ENCODE measurements around the gene LYRM4.

Gene LYRM4

DNA sequence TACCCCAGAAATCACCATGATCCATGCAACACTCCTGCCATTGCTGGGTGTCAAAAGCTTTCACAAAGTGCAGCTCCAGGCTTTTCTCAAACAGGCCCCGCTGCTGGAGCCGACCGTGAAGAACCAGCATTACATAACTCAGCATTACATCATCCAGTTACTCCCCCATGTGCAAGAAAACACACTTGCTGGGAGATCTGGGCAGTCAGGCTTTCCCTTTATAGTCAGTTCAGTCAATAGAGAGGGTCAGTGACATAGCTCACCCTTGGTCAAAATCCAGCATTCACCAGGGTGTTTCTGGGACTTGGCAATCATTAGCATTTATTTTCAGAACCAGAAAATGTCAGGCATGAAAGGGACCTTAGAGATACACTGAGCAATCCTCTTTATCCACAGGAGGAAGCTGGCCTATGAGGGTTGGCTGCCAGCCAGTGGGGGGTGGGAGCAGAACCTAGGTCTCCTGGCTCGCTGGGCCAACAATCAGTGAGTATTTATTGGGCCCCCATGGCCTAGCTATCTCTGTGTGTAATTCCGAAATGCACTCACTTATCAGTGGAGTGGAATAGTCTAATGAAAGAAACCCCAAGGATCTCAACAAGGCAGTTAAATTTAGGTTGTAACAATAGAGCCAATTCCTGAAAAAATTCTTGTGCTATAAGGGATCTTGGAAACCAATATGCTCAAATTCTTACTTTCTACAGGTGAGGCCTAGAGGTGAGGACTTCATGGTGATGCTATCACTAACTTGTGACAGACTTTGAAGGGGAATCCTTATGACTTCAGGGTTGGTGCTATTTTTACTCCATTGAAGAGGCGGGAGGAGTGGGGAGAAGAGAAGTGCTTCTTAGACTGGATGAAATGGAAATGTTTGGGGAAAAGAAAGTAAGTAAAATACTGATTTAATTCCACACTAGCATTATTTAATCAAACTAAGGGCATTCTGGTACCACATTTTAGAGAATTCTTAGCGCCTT lies 54.6 kb downstream of the LYRM4 start:
- DNase-seq (ENCODE audit: low read depth in 2 of 2): no peak

DNA sequence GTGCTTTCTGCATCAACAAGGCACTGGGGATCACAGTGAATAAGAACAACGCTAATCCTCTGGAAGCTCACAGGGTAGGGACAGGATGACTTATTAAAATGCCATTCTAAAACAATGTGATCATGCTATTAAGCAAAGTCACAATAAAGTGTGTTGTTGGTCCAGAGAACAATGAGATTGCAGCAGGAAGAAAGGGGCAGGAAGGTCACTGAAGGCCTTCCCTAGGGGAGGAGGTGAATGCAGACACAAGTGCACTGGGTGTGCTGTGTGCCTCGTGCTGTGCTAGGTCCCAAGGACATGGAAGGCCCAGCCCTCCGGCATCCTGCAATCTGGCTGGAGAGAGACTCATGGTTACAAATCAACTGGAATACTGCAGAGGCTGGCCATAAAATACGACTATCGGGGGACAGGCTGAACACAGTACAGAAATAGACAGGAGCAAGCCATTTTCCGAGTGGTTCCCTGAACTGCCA lies 55.7 kb downstream of the LYRM4 start:
- no peak for DNase-seq (ENCODE audit: low read depth in 2 of 2)

DNA sequence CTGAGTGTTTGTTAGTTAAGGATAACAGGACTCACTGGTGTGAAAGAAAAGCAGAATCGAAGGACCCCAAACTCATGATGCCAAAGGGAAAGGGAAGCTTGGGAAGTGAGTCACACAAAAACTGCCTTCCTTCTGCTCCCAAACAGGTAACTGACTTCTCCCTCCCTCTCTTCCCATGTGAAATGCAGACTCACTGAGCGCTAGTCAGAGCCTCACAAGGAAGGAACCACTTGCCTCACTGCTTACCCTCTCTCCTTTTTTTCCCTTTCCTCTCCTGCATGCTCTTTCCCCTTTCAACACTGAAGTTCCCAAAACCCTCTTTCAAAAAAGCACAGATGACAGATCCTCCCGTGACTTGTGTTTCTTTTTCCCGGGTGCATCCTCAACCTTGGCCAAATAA lies 56.4 kb downstream of the LYRM4 start:
- DNase-seq (ENCODE audit: low read depth in 2 of 2): no peak

DNA sequence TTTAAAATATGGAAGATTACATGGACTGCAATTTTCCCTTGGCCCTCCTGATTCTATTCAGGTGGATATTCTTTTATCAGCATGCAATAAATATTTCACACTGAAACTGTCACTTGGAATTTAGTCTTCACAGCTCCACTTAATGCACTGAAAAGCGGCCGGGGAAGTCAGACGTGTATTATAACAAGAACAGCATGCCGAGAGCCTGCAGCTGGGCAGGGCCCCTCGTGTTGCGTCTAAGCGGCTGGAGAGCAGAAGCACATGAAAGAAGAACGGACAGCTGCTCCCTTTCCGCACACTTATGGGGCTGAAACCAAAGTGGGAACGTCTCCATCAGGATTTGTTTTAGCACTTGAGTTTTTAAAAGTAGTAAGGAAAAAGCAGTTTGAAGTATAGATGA lies 57.2 kb downstream of the LYRM4 start:
- no peak for DNase-seq (ENCODE audit: low read depth in 2 of 2)

DNA sequence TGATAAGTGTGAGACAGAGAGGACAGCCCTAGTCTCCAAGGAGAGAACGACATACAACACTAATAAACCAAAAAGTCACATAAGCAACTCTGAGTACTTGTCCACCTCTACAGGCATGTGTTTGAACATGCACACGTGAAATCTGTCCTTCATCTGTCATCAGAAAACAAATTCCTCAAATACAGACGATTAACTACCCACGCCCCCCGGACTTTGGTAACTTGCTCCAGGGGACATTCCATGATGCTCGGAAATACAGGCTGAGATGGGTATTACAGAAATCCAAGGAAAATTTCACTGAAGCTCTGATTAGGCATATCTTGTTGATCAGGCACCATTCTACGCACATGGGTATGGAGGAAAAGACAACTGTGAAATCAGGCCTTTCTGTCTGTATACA lies 57.8 kb downstream of the LYRM4 start:
- no peak for DNase-seq (ENCODE audit: low read depth in 2 of 2)

DNA sequence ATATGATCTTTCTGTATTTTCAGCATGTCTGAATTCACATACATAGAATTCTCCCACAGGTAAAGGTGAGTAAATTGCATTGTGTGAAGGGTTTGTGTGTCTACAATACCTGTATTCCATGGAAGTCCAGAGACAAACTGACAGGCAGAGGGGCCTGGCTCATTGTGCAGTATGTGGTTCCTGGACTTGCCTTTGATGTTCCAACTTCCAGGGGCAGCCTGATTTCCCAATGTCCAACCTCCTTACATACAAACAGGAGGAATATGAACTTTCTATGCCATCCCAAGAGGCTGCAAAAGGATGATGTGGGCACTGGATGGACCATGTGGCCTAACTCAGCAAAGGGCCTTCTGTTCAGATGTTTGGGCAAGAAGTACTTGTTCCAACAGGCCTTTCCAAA lies 58.5 kb downstream of the LYRM4 start:
- no peak for DNase-seq (ENCODE audit: low read depth in 2 of 2)

DNA sequence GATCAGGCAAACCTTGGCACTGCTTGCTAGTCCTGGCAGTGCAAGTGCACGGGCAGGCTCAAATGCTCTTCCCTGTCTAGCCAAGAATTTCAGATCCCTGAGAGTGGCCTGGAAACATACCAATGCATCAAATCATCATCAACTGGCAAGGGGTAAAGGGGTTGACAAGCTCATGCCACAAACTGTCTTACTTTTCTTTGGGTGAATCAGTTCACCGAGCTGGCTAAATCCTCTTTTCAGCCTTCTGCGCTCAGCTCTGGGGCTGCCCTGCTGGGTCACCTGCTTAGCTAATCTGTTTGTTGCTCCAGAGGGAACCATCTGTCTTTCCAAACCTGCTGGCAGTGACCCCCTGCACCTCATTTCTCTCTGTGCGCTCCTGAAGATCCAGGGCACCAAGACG lies 59.5 kb downstream of the LYRM4 start:
- DNase-seq (ENCODE audit: low read depth in 2 of 2): no peak

DNA sequence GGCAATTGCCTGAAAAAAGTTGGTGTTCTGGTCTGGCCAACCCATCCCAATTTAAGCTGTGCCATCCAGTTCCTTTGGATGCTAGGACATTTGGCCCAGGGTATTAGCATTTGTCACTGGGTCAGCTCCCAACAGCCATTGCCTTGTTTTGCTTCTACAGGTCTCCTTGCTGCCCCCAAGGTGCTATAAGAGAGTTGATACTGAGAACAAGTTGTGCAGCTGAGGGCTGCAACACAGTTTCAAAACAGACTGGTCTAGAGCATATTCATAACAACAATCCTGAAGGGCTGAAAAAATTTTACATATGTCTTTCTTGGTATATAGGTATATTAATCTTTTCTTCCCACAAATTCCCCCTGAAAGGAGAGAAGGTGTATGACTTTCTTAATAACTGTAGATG lies 61.0 kb downstream of the LYRM4 start:
- no peak for DNase-seq (ENCODE audit: low read depth in 2 of 2)

DNA sequence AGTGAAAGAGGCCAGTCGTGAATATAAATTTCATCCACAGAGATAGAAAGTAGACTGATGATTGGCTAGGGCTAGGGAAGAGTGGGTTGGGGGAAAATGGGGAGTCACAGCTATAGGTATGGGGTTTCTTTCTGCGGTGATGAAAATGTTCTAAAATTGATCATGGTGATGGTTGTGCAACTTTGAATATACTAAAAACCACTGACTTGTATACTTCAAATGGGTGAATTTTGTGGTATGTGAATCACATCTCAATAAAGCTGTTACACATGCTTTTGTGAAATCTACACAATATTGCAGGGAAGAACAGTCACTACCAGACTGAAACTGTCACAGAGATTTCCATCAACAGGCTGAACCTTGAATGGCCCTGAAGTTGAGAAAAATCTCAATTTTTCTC lies 61.5 kb downstream of the LYRM4 start:
- DNase-seq (ENCODE audit: low read depth in 2 of 2): no peak

DNA sequence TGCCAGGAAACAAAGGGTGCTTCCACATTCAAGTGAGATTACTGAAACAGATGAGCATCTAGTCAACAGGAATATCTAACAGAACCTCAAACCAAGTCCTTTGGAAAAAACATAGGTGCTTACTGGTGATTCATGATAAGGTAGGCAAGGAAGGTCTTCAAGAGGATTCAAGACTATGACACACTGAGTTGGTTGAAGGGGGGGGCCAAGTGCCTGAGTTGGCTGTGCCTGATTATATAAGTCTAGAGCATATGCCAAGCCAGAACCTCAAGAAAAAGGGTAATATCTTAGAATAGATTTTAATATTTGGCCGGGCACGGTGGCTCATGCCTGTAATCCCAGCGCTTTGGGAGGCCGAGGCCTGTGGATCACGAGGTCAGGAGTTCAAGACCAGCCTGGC lies 63.7 kb downstream of the LYRM4 start:
- no peak for DNase-seq (ENCODE audit: low read depth in 2 of 2)

DNA sequence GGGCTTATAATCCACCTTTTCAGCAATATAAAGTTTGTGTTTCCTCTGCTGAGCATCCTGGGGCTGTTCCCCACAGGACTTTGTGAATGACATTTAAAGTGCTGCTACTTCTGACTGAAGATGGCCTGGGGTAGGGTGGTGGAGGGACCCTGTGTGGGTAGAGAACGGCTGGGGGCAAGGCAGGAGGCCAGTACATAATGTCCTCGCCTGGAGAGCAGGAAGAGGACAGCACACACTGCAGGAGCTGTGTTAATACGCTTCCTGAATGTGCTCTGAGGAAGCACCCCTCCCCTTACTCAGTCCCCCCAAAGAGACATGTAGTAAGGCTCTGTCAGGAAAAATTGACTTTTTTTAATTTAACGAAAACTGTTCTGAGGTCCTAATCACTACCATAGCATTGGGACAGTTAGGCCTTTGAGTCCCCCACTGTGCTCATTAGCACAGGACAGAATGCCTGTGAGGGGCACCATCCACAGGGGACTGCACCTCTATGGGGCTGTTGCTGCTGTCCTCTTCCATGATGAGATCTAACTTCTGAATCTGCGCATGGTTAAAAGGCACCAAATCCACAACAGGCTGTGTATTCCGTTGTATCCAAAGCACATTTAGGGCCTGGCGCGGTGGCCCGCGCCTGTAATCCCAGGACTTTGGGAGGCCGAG lies 68.5 kb downstream of the LYRM4 start:
- DNase-seq (ENCODE audit: low read depth in 2 of 2): no peak

DNA sequence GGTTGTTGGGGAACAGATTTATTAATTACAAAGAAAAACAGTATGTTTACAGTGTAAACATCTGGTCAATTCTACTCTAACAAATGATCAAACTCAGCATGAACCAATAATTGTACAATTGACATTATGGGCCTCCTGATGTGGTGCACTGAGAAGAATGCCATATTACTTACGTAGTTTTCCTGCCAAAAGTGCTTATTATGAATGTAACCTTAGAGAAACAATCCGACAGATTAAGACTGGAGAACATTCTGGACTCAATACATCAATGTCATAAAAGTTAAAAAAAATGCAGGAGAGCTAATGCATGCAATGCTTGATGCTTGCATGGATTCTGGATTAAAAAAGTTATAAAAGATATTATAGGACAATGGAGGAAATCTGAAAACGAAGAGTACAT lies 69.0 kb downstream of the LYRM4 start:
- DNase-seq (ENCODE audit: low read depth in 2 of 2): no peak

DNA sequence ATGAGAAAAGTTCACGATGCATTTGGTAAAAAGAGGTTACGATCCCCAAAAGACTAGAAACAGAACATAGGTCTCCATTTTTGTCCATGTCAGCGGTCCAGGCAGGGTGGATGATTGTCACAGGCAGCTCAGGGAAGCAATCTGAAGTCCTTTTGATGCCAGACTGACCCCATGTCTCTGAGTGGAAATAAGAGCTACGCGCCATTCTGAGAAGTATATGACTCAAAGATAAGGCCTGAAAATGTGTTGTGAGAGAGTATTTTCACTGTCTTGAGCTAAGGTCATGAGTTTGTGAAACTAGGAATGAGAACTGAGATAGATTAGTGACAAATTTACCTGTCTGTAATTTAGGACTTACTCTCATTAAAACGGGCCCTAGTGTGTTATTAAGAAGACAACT lies 69.5 kb downstream of the LYRM4 start:
- no peak for DNase-seq (ENCODE audit: low read depth in 2 of 2)

DNA sequence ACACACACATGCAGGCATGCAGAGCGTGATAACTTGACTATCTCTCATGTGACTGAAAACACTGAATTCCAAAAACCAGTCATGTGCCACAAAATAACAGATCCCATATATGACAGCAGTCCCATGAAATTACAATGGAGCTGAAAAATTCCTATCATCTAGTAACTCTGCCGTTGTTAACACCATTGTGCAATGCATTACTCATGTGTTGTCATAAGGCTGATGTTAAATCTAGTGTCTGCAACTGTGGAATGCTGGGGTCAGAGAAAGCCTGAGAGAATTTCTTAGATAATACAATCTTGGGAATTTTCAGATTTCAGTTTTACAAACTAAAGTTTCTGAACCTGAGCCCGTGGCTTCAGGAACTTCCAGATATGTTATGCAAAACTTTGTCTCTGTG lies 70.2 kb downstream of the LYRM4 start:
- DNase-seq (ENCODE audit: low read depth in 2 of 2): no peak

DNA sequence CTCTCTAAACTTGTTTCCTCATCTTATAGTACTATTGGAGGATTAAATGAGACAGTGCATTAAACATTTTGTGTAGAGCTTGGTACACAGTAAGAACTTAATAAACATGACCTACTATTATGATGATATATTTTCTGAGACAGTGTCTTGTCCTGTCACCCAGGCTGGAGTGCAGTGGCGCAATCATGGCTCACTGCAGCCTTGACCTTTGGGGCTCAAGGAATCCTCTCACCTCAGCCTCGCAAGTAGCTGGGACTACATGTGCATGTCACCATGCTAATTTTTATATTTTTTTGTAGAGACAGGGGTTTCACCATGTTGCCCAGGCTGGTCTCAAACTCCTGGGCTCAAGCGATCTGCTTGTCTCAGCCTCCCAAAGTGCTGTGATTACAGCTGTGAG lies 72.1 kb downstream of the LYRM4 start:
- DNase-seq (ENCODE audit: low read depth in 2 of 2): no peak

DNA sequence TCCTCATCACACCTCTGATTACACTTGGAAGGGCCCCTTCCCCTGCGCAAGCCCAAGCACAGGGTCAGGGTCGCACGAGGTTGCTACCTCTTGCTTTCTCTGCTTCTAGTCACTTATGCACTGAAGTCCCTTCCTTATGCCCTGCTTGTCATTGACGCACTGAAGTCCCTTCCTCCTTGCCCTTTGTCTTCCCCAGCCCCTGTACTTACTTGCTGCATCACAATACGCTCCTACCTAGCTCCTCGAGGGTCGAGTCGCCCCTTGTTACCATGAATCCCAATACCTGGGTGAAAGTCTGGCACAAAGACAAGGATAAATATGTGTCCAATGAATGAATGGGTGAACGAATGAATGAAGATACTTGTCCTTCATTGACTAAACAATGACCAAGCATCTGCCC lies 75.9 kb downstream of the LYRM4 start:
- no peak for DNase-seq (ENCODE audit: low read depth in 2 of 2)

DNA sequence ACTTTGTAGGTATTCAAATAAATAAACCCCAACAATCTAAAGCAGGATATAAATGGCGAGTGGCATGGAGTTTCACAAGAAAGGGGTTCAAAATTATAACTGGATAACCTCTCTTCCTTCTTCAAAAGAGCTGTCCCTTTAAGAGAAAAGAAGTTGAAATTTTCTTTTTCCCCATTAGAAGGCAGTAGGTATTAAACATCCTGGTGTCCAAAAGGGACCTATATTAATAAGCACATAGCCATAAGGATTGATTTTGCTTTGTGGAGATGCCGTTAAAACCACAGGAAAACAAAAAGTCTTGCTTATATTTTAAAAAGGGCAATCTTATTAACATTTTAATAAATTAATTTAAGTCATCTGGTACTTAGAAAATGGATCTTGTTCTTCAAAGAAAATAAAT lies 76.5 kb downstream of the LYRM4 start:
- DNase-seq (ENCODE audit: low read depth in 2 of 2): no peak

DNA sequence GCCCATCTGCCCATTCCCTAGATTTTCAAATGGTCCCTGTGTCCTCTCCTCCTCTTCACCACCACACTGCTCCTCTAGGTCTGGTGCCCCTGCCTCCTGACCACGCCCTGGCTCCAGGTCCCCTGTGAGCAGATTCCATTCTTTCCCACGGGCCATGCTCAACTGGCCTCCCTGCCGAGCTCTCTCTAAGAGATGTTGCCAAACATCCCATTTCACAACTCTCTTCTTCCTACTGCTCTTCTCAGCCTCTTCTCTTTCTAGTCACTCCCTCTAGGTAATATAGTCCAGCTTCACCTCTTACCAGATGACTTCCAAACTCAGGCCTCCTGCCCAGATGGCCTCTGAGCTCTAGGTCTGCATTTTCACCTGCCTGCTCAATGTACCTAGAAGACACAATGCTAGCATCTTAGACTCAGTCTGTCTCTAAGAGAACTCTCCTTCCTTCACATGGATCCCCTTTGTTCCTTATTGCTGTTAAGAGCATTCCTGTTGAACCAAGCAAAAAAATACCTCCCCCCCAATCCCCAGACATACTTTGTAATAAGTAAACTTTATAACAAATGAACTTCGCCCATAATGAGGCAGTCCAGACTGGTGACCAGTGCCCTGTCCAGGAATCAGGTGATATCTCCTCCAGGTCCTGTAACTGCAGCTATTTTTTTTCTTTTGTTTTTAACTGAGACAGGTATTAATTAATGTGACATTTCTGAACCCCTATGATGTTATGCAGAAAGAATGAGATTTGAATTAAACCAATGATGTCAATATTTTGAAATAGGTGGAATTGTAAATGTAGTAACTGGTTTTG lies 79.0 kb downstream of the LYRM4 start:
- DNase-seq (ENCODE audit: low read depth in 2 of 2): no peak

DNA sequence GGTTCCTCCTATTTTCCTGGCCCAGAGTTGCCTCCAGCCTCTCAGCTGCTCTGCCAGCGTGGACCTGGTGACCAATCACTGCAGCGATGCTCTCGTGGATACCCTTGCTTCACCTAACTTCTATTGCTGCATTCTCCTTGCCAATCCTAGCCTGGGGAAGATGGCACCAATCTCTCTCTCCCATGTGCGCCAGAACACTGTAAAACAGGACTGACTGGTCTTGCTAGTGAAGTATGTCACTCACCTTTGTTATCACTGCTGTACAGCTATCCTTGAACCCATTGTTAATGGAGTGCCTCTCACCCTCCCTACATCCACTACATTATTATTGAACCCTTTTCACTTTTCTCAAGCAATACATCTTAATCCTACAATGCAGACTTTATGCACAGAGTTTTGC lies 80.1 kb downstream of the LYRM4 start:
- DNase-seq (ENCODE audit: low read depth in 2 of 2): no peak

DNA sequence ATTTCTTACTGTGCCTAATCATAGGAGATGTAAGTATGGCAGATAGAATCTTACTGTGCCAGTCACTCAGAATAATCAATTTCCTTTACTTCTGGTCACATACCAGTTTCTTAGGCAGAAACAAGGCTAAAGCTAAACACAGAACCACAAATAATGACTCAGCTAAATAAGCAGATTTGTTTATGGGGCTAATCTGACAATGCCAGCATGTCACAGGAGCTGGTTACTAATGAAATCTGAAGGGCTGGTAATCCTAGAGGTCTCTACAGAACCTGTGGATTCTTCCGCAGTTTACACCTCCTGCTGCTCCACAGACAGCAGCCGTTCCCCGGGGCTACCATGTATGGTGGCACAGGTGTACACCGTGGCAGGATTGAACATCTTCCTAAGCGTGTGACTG lies 80.8 kb downstream of the LYRM4 start:
- DNase-seq (ENCODE audit: low read depth in 2 of 2): no peak

DNA sequence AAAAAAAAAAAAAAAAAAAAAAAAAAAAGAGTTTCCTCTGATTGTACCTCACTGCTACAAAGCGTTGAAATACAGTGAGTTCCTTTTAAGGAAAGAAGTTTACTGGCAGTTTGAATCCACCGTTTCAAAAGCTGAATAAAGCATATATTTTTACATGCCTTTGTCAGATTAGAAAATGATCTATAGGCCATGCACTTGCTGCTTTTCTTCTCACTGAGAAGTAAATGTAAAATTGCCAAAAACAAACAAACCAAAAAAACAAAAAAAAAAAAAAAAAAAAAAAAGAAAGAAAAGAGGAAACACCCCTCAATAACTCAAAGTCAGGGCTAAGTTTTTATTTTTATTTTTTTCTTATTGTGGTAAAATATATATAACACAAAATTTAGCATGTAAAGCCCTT lies 81.9 kb downstream of the LYRM4 start:
- DNase-seq (ENCODE audit: low read depth in 2 of 2): no peak

DNA sequence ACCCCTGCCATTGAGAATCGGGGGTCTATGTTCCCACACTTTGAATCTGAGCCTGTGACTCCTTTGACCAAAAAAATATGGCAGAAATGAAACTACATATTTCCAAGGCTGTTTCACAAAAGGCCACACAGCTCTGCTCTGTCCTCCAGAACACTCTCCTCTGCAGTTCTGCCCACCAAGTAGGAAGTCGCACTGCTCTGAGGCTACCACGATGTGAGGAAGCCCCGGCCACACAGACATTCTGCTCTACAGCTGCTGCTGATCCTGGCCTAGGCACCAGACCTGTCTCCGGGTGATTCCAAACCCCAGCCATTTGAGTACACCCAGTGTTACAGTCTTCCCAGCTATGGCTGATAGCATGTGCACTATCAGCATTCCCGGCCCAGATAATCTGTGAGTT lies 85.1 kb downstream of the LYRM4 start:
- no peak for DNase-seq (ENCODE audit: low read depth in 2 of 2)
